GM23338 (cell line): ENCODE results near the gene ALDH3B1.

Experiments
- EZH2 ChIP-seq: fragments of 200-600 bp; sonication (generic); IDR thresholded peaks from one replicate; pipeline ENCODE4 v1.8.0; 2017; ENCODE audit warnings: antibody characterized with exemption, mild to moderate bottlenecking, low read depth; ENCODE audit not compliant: unreplicated experiment
- EZH2phosphoT487 ChIP-seq: fragments of 200-600 bp; sonication (generic); IDR thresholded peaks from one replicate; pipeline ENCODE4 v1.8.1; 2018; ENCODE audit warnings: antibody characterized with exemption; ENCODE audit not compliant: unreplicated experiment
- POLR2AphosphoS5 ChIP-seq: IDR thresholded peaks from 2 replicates; pipeline ENCODE4 v1.6.1; 2016; ENCODE audit warnings: antibody characterized with exemption, low read depth
- ZNF114 ChIP-seq: fragments of 250-450 bp; sonication (Bioruptor Pico); IDR thresholded peaks from 2 replicates; pipeline ENCODE4 v1.5.0; 2020; ENCODE audit warnings: mild to moderate bottlenecking, moderate library complexity
- TF ChIP-seq, protein P1 (sequence below), 2 experiments: fragments of 200-600 bp in 1 of 2; sonication (generic) in 1 of 2; conservative IDR thresholded peaks; 2 replicates each; pipeline versions ENCODE4 v1.5.1 to v1.6.1; 2016 to 2017; ENCODE audit warnings: antibody characterized with exemption in 2 of 2, low read depth in 2 of 2, mild to moderate bottlenecking in 2 of 2, moderate library complexity in 1 of 2
- TF ChIP-seq, protein P2 (sequence below): IDR thresholded peaks from one replicate; pipeline ENCODE4 v1.6.1; 2018; ENCODE audit warnings: antibody characterized with exemption; ENCODE audit not compliant: unreplicated experiment

DNA sequence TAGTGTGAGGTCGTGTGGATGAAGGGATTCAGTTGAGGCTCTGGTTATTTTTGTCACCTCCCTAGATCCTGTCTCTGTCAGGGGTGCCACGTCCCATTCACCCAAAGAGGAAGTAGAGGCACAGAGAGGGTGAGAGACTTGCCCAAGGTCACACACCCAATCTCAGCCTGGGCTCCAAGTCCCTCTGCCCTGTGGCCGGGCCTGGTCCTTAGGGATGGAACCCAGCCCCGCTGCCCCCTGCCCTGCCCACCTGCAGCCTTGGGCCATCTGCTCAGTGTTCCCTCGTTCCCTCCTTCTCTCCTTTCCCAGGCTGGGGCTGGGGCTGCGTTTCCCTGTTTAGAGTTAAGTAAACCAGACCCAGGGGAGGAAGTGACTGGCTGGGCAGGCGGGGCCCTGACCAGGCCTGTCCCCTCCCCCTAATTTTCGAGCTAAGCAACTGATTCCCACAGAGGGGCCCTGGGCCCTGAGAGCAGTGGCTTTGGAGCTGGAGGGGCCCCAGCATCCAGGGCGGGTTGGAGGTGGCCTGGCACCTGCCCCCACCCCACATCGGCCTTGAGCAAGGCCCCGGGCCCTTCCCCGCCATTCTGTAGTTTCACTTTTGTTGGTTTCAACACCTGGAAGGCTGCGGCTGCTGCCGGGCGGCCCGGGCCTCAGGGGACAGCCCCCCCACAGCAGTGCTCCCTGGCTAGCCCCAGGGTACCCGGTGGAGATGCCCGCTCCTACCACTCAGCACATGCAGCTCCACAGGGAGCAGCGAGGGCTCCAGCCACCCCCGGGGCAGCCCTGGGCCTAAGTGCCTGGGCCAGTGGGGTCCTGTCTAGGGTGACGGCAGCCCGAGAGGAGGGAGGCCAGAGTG, 30.2 kb downstream of the ALDH3B1 start:
- TF ChIP-seq ZNF114 (CRISPR knock-in tag): no peak
- TF ChIP-seq, protein P1, sequence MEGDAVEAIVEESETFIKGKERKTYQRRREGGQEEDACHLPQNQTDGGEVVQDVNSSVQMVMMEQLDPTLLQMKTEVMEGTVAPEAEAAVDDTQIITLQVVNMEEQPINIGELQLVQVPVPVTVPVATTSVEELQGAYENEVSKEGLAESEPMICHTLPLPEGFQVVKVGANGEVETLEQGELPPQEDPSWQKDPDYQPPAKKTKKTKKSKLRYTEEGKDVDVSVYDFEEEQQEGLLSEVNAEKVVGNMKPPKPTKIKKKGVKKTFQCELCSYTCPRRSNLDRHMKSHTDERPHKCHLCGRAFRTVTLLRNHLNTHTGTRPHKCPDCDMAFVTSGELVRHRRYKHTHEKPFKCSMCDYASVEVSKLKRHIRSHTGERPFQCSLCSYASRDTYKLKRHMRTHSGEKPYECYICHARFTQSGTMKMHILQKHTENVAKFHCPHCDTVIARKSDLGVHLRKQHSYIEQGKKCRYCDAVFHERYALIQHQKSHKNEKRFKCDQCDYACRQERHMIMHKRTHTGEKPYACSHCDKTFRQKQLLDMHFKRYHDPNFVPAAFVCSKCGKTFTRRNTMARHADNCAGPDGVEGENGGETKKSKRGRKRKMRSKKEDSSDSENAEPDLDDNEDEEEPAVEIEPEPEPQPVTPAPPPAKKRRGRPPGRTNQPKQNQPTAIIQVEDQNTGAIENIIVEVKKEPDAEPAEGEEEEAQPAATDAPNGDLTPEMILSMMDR (conservative IDR thresholded peaks at IDR 0.05; ENCODE audit: low read depth in 2 of 2): no peak
- no peak for TF ChIP-seq EZH2
- TF ChIP-seq EZH2phosphoT487: no peak
- TF ChIP-seq, protein P2, sequence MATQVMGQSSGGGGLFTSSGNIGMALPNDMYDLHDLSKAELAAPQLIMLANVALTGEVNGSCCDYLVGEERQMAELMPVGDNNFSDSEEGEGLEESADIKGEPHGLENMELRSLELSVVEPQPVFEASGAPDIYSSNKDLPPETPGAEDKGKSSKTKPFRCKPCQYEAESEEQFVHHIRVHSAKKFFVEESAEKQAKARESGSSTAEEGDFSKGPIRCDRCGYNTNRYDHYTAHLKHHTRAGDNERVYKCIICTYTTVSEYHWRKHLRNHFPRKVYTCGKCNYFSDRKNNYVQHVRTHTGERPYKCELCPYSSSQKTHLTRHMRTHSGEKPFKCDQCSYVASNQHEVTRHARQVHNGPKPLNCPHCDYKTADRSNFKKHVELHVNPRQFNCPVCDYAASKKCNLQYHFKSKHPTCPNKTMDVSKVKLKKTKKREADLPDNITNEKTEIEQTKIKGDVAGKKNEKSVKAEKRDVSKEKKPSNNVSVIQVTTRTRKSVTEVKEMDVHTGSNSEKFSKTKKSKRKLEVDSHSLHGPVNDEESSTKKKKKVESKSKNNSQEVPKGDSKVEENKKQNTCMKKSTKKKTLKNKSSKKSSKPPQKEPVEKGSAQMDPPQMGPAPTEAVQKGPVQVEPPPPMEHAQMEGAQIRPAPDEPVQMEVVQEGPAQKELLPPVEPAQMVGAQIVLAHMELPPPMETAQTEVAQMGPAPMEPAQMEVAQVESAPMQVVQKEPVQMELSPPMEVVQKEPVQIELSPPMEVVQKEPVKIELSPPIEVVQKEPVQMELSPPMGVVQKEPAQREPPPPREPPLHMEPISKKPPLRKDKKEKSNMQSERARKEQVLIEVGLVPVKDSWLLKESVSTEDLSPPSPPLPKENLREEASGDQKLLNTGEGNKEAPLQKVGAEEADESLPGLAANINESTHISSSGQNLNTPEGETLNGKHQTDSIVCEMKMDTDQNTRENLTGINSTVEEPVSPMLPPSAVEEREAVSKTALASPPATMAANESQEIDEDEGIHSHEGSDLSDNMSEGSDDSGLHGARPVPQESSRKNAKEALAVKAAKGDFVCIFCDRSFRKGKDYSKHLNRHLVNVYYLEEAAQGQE: no peak
- TF ChIP-seq POLR2AphosphoS5: no peak
